IMR-90 (cell line): ENCODE results near the gene DRAP1. TPM values are rescaled to one million over a fixed set of nuclear protein-coding genes. Genes with fewer than 3 reads are reported as not detected.

ENCODE experiments used
- ATAC-seq: fragments of 200-7000 bp; cut with Tn5 transposase; 2 replicates; pipeline ENCODE4 v1.9.1; 2020; ENCODE audit warnings: low read depth, mild to moderate bottlenecking, moderate library complexity
- BruUV-seq: library from RNA; stranded (reverse); fragments of 400-500 nt; replicated peaks from 2 replicates; lab custom pipeline; 2021; lab: Mats Ljungman, UMichigan
- CTCF ChIA-PET: fragments of 300-600 bp; formaldehyde crosslinking; extraction: SDS; loops from one replicate; lab custom pipeline; 2021; ENCODE audit warnings: antibody characterized with exemption; lab: Yijun Ruan, JAX
- POLR2A ChIA-PET: fragments of 300-600 bp; sonication (Branson Sonifier 250); formaldehyde crosslinking; loops from one replicate; lab custom pipeline; 2022; ENCODE audit warnings: antibody characterized with exemption; ENCODE audit not compliant: unreplicated experiment; lab: Charles Lee
- DNase-seq: peaks from one replicate; pipeline ENCODE4 v3.0.0; 2013
- H2AFZ ChIP-seq: replicated peaks from 2 replicates; pipeline ENCODE3; 2013; ENCODE audit warnings: low read length, mild to moderate bottlenecking; ENCODE audit not compliant: poor library complexity
- H2AK5ac ChIP-seq: 2 replicates; pipeline ENCODE4 v1.6.1; 2013; ENCODE audit warnings: low read depth, low read length, inconsistent platforms
- H2AK9ac ChIP-seq: replicated peaks from 2 replicates; pipeline ENCODE3; 2013; ENCODE audit warnings: mild to moderate bottlenecking, low read depth, low read length, moderate library complexity; ENCODE audit not compliant: poor library complexity
- H2BK120ac ChIP-seq: 2 replicates; pipeline ENCODE4 v1.6.1; 2013; ENCODE audit warnings: low read depth, low read length, inconsistent platforms
- H2BK15ac ChIP-seq: 3 replicates; pipeline ENCODE4 v1.6.1; 2013; ENCODE audit warnings: low read depth, low read length, inconsistent platforms
- H2BK20ac ChIP-seq: 2 replicates; pipeline ENCODE4 v1.6.1; 2013; ENCODE audit warnings: low read depth, mild to moderate bottlenecking, inconsistent platforms, low read length, moderate library complexity
- H2BK5ac ChIP-seq: 2 replicates; pipeline ENCODE4 v1.6.1; 2013; ENCODE audit warnings: mild to moderate bottlenecking, low read depth, low read length, inconsistent platforms; ENCODE audit not compliant: poor library complexity, severe bottlenecking
- H3K14ac ChIP-seq: replicated peaks from 2 replicates; pipeline ENCODE4 v1.6.1; 2013; ENCODE audit warnings: low read depth, low read length, inconsistent platforms
- H3K18ac ChIP-seq: 2 replicates; pipeline ENCODE4 v1.6.1; 2013; ENCODE audit warnings: low read depth, low read length, control low read depth
- H3K23ac ChIP-seq: 2 replicates; pipeline ENCODE4 v1.6.1; 2013; ENCODE audit warnings: low read depth, low read length, inconsistent platforms
- H3K27ac ChIP-seq: 2 replicates; pipeline ENCODE4 v1.5.1; 2013; ENCODE audit warnings: mild to moderate bottlenecking, control low read depth, low read length; ENCODE audit not compliant: insufficient read depth
- H3K27me3 ChIP-seq: 2 replicates; pipeline ENCODE4 v1.6.1; 2013; ENCODE audit warnings: low read length; ENCODE audit not compliant: control insufficient read depth, insufficient read depth
- H3K36me3 ChIP-seq: 2 replicates; pipeline ENCODE4 v1.6.1; 2013; ENCODE audit warnings: low read length, mixed read lengths; ENCODE audit not compliant: control insufficient read depth, insufficient read depth
- H3K4ac ChIP-seq: 2 replicates; pipeline ENCODE4 v1.6.1; 2013; ENCODE audit warnings: low read depth, low read length, inconsistent platforms
- H3K4me1 ChIP-seq: 2 replicates; pipeline ENCODE4 v1.6.1; 2013; ENCODE audit warnings: low read length, mixed read lengths; ENCODE audit not compliant: control insufficient read depth, insufficient read depth
- H3K4me2 ChIP-seq: 2 replicates; pipeline ENCODE4 v1.6.1; 2013; ENCODE audit warnings: low read depth, mild to moderate bottlenecking, control low read depth, low read length, moderate library complexity
- H3K4me3 ChIP-seq: 2 replicates; pipeline ENCODE4 v1.5.1; 2013; ENCODE audit warnings: low read depth, mild to moderate bottlenecking, control low read depth, low read length, moderate library complexity; ENCODE audit not compliant: insufficient read depth
- H3K56ac ChIP-seq: 2 replicates; pipeline ENCODE4 v1.6.1; 2013; ENCODE audit warnings: low read length, inconsistent platforms; ENCODE audit not compliant: insufficient read depth; ENCODE audit errors: extremely low read depth
- H3K79me1 ChIP-seq, 2 experiments: 2 replicates each; pipeline ENCODE4 v1.6.1; 2013; ENCODE audit warnings: low read length in 2 of 2, inconsistent platforms in 1 of 2, low read depth in 1 of 2
- H3K9ac ChIP-seq: 2 replicates; pipeline ENCODE4 v1.6.1; 2013; ENCODE audit warnings: low read depth, low read length, control low read depth
- H3K9me1 ChIP-seq: 2 replicates; pipeline ENCODE4 v1.6.1; 2013; ENCODE audit warnings: low read length, inconsistent platforms; ENCODE audit not compliant: insufficient read depth
- H3K9me3 ChIP-seq: 2 replicates; pipeline ENCODE4 v1.6.1; 2013; ENCODE audit warnings: low read length; ENCODE audit not compliant: control insufficient read depth, insufficient read depth
- H4K20me1 ChIP-seq: 2 replicates; pipeline ENCODE4 v1.6.1; 2013; ENCODE audit warnings: low read length, inconsistent platforms; ENCODE audit not compliant: insufficient read depth
- H4K5ac ChIP-seq: 2 replicates; pipeline ENCODE4 v1.6.1; 2013; ENCODE audit warnings: mild to moderate bottlenecking, low read depth, low read length, control low read depth
- H4K8ac ChIP-seq, 2 experiments: 2 replicates each; pipeline ENCODE4 v1.6.1; 2013; ENCODE audit warnings: low read depth in 2 of 2, low read length in 2 of 2, control low read depth in 1 of 2, inconsistent platforms in 1 of 2
- H4K91ac ChIP-seq: 2 replicates; pipeline ENCODE4 v1.6.1; 2013; ENCODE audit warnings: low read depth, low read length, inconsistent platforms; ENCODE audit not compliant: insufficient read depth
- CEBPB ChIP-seq: IDR thresholded peaks from 2 replicates; pipeline ENCODE4 v1.6.1; 2012; ENCODE audit warnings: low read depth, low read length, improper control_type of control experiment
- MAFK ChIP-seq: IDR thresholded peaks from 2 replicates; pipeline ENCODE4 v1.6.1; 2012; ENCODE audit warnings: low read depth, low read length, improper control_type of control experiment
- MAZ ChIP-seq: IDR thresholded peaks from 2 replicates; pipeline ENCODE4 v1.6.1; 2012; ENCODE audit warnings: low read depth, mild to moderate bottlenecking, low read length, improper control_type of control experiment, moderate library complexity, borderline replicate concordance
- MXI1 ChIP-seq: IDR thresholded peaks from 2 replicates; pipeline ENCODE4 v1.6.1; 2012; ENCODE audit warnings: low read depth, mild to moderate bottlenecking, low read length, moderate library complexity, borderline replicate concordance
- POLR2A ChIP-seq: IDR thresholded peaks from 2 replicates; pipeline ENCODE4 v1.6.1; 2012; ENCODE audit warnings: mild to moderate bottlenecking, low read depth, low read length
- RCOR1 ChIP-seq: IDR thresholded peaks from 2 replicates; pipeline ENCODE4 v1.6.1; 2012; ENCODE audit warnings: mild to moderate bottlenecking, low read length, improper control_type of control experiment; ENCODE audit not compliant: insufficient replicate concordance
- USF2 ChIP-seq: fragments of 150-350 bp; IDR thresholded peaks from 2 replicates; pipeline ENCODE4 v1.6.1; 2017; ENCODE audit warnings: mild to moderate bottlenecking, antibody characterized with exemption, low read length, low read depth
- WGBS, 2 experiments: methylation state at CpG; one replicate each; pipeline versions ENCODE4 v1.1.5 to v1.1.7; 2013; ENCODE audit warnings: missing lambda C conversion rate in 2 of 2; ENCODE audit not compliant: insufficient read length in 1 of 2; ENCODE audit errors: extremely low coverage in 2 of 2; 5-methylcytosine and 5-hydroxymethylcytosine counted together
- dilution Hi-C: fragments of 300-500 bp; cut with HindIII; formaldehyde crosslinking; loops from one replicate; pipeline ENCODE4 v1.14.3; 2018; ENCODE audit warnings: low sequenced_read_pairs; ENCODE audit not compliant: unreplicated experiment
- in situ Hi-C: fragments of 300-500 bp; cut with MboI; formaldehyde crosslinking; loops from 3 replicates; pipeline ENCODE4 v1.14.3; 2019; ENCODE audit warnings: low sequenced_read_pairs, inconsistent platforms, mixed read lengths
- intact Hi-C: fragments of 100-400 bp; cut with micrococcal nuclease; formaldehyde crosslinking; loops from 2 replicates; pipeline ENCODE4 v1.10.0; 2022
- polyA plus RNA-seq, 3 experiments: library from polyadenylated mRNA; depleted of rRNA; stranded (reverse); fragments of >200 nt; gene quantifications; 2 replicates each; pipeline ENCODE4 v1.2.3, GENCODE V29; 2012; ENCODE audit warnings: low replicate concordance in 1 of 3
- total RNA-seq: library from RNA; depleted of rRNA; stranded (reverse); fragments of >200 nt; gene quantifications from 2 replicates; pipeline ENCODE4 v1.2.3, GENCODE V29; 2012
- TF ChIP-seq, protein P1 (sequence below): conservative IDR thresholded peaks from 2 replicates; pipeline ENCODE4 v1.5.1; 2012; ENCODE audit warnings: mild to moderate bottlenecking, low read depth, low read length, improper control_type of control experiment

Gene DRAP1
- total and polyA plus RNA-seq, 2 of the 4 experiments (the other 2 are of a cell fraction) = 237 to 344 TPM

- peak overlapping the region; percentile 99 for H3K14ac ChIP-seq
- H3K27ac ChIP-seq = peak overlapping the region; percentile 99
- peak overlapping the region; percentile 98 for H3K9ac ChIP-seq
- H2BK20ac ChIP-seq = peak overlapping the region; percentile 51; the same call in 1 of the 2 replicates
- H3K4me3 ChIP-seq = peak overlapping the region; percentile 89
- peak; percentile 83 for ATAC-seq
- peak overlapping the region; percentile 94 for H2AFZ ChIP-seq
- peak overlapping the region; percentile 99 for H3K23ac ChIP-seq
- peak overlapping the region; percentile 99 for H4K91ac ChIP-seq
- H3K9me1 ChIP-seq = 0 out of 2 replicates have a peak, but pooled peaks cover under 1% of the 10 kb centered on the region
- in situ Hi-C loops (no loop called here), dilution Hi-C loops (no loop called here), intact Hi-C loops (no loop called here)
- H3K56ac ChIP-seq = peak overlapping the region; percentile 98
- CTCF ChIA-PET = interaction anchor here (0.6 to 1.8 kb wide), 5 partner anchors 11 to 162 kb away, joined by 3 to 5 read pairs (median 3); partner anchors contain the start of genes FIBP, KAT5 and MUS81
- peaks cover 25% of the 10 kb centered on the region for H3K36me3 ChIP-seq
- H3K4me1 ChIP-seq = peaks cover 14% of the 10 kb centered on the region
- POLR2A ChIA-PET = interaction anchor here (1.1 kb wide), 2 partner anchors 14 to 162 kb away, joined by 3 to 4 read pairs; partner anchors contain the start of gene KAT5
- H2AK5ac ChIP-seq = peak overlapping the region; percentile 100
- peaks cover 15 to 42% of the 10 kb centered on the region in 2 experiments for H3K79me1 ChIP-seq
- 0% methylated on average over 10 of the region's 54 CpGs; no CpG with 5 or more reads in 1 of the 2 experiments for WGBS, 2 experiments
- H4K5ac ChIP-seq = peak overlapping the region; percentile 96
- H2AK9ac ChIP-seq = peak overlapping the region; percentile 100
- peak overlapping the region; percentile 53; the same call in 2 of the 3 replicates for H2BK15ac ChIP-seq
- peaks cover 13% of the 10 kb centered on the region for H4K20me1 ChIP-seq
- H3K18ac ChIP-seq = peak overlapping the region; percentile 85
- TF ChIP-seq CEBPB = no peak
- TF ChIP-seq USF2 = peak; percentile 95
- no peak for TF ChIP-seq MAFK
- peak; percentile 53; the same call in 1 of the 2 replicates for TF ChIP-seq POLR2A
- TF ChIP-seq MXI1 = peak; percentile 56; the same call in 1 of the 2 replicates
- TF ChIP-seq, protein P1, sequence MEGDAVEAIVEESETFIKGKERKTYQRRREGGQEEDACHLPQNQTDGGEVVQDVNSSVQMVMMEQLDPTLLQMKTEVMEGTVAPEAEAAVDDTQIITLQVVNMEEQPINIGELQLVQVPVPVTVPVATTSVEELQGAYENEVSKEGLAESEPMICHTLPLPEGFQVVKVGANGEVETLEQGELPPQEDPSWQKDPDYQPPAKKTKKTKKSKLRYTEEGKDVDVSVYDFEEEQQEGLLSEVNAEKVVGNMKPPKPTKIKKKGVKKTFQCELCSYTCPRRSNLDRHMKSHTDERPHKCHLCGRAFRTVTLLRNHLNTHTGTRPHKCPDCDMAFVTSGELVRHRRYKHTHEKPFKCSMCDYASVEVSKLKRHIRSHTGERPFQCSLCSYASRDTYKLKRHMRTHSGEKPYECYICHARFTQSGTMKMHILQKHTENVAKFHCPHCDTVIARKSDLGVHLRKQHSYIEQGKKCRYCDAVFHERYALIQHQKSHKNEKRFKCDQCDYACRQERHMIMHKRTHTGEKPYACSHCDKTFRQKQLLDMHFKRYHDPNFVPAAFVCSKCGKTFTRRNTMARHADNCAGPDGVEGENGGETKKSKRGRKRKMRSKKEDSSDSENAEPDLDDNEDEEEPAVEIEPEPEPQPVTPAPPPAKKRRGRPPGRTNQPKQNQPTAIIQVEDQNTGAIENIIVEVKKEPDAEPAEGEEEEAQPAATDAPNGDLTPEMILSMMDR = no peak
- peak; percentile 97 for TF ChIP-seq MAZ
- no peak for TF ChIP-seq RCOR1
- H3K4ac ChIP-seq = peak overlapping the region; percentile 100
- no peaks in the 10 kb centered on the region for H3K9me3 ChIP-seq
- no peaks in the 10 kb centered on the region for H3K27me3 ChIP-seq
- BruUV-seq = no TSS peak
- peak overlapping the region; percentile 98 for H2BK5ac ChIP-seq
- H2BK120ac ChIP-seq = peak overlapping the region; percentile 81
- DNase-seq = peak; percentile 90
- H4K8ac ChIP-seq = peak overlapping the region; percentile 91 to 94
- peak overlapping the region; percentile 99 for H3K4me2 ChIP-seq
These were observed 45.7 kb upstream of the DRAP1 start for GRCh38 chr11:65873318-65874156.
